GM12872 (cell line): Measurements from ENCODE around the gene GPRC5C.

Experiments used
- TF ChIP-seq, protein P1 (sequence below): IDR thresholded peaks from 3 replicates; pipeline ENCODE4 v1.5.1; 2011; ENCODE audit warnings: low read depth, mild to moderate bottlenecking, low read length, moderate library complexity; ENCODE audit not compliant: insufficient read depth

GPRC5C gene

GRCh38 chr17:74484066-74484465, 52.2 kb downstream of the GPRC5C start:
- TF ChIP-seq, protein P1, sequence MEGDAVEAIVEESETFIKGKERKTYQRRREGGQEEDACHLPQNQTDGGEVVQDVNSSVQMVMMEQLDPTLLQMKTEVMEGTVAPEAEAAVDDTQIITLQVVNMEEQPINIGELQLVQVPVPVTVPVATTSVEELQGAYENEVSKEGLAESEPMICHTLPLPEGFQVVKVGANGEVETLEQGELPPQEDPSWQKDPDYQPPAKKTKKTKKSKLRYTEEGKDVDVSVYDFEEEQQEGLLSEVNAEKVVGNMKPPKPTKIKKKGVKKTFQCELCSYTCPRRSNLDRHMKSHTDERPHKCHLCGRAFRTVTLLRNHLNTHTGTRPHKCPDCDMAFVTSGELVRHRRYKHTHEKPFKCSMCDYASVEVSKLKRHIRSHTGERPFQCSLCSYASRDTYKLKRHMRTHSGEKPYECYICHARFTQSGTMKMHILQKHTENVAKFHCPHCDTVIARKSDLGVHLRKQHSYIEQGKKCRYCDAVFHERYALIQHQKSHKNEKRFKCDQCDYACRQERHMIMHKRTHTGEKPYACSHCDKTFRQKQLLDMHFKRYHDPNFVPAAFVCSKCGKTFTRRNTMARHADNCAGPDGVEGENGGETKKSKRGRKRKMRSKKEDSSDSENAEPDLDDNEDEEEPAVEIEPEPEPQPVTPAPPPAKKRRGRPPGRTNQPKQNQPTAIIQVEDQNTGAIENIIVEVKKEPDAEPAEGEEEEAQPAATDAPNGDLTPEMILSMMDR = no peak

DNA sequence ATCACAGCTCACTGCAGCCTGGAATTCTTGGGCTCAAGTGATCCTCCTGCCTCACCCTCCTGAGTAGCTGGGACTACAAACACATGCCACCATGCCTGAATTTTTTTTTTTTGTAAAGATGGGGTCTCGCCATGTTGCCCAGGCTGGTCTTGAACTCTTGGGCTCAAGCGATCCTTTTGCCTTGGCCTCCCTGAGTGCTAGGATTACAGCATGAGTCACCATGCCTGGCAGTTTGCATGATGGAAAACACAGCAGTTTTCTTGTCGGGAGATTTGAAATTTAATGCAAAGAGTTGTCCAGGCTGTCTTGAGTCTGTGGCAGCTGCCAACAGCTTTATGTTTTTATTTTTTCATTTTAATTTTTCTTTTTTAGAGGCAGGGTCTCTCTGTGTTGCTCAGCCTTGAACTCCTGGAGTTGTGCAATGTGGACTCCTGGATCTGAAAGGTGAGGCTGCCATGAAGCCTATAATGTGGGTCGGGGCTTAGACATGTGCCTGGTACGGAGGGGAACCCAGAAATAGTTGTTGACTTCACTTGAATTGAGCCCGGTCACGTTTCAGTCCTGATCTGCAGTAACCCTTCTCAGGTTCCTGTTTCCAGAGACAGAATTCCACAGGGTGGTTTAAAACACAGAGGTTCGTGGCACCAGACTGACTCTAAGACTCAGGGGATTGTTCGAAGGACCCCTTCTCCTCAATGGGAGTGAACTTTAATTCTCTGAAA, 53.3 kb downstream of the GPRC5C start:
- TF ChIP-seq, protein P1 = no peak

GRCh38 chr17:74485841-74486240, 54.0 kb downstream of the GPRC5C start:
- TF ChIP-seq, protein P1 = no peak

GRCh38 chr17:74490716-74491115, 58.8 kb downstream of the GPRC5C start:
- TF ChIP-seq, protein P1 = no peak

- TF ChIP-seq, protein P1 = no peak
Measured at GRCh38 chr17:74491626-74492025, 59.7 kb downstream of the GPRC5C start.

DNA sequence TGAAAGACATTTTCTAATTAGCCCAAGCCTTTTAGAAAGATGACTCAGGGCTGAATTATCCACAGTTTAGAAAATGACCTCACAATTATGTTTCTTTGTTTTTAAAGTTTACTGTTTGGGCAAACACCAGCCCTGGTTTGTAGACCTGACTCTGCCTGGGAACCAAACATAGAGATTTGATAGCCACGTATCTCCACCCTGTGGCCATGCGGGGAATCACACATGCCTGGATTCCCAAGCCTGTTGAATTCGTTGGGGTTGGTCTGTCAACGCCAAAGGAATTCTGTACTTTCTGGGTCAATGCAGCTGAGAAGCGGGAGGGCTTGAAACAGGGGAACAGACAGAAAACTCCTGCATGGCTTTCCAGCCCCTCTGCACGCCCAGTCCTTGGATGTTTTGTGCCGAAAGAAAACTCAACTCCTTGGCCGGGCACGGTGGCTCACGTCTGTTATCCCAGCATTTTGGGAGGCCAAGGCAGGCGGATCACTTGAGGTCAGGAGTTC, 61.5 kb downstream of the GPRC5C start:
- TF ChIP-seq, protein P1 = peak; percentile 95
